HG03558 (cell line): ENCODE data around the gene SOX2.

Experiments used
- ATAC-seq: cut with Tn5 transposase; IDR thresholded peaks from one replicate; pipeline ENCODE4 v1.9.1; 2021; ENCODE audit warnings: moderate number of reproducible peaks; ENCODE audit not compliant: unreplicated experiment; ENCODE audit errors: extremely low read depth

SOX2 gene

GRCh38 chr3:181703601-181704420 is 7.9 kb upstream of the SOX2 start:
- no peak for ATAC-seq

- ATAC-seq = no peak
Measured at GRCh38 chr3:181704421-181705085, 7.2 kb upstream of the SOX2 start.

- ATAC-seq = no peak
Measured at GRCh38 chr3:181705086-181705480, 6.6 kb upstream of the SOX2 start.

- no peak for ATAC-seq
Measured at GRCh38 chr3:181707980-181708379, 3.7 kb upstream of the SOX2 start.

- no peak for ATAC-seq
Measured at GRCh38 chr3:181709537-181710279, 2.0 kb upstream of the SOX2 start.

GRCh38 chr3:181710345-181711291 is 1.1 kb upstream of the SOX2 start:
- no peak for ATAC-seq

- ATAC-seq = no peak
Measured at GRCh38 chr3:181712226-181712552, 464 bp downstream of the SOX2 start.

- no peak for ATAC-seq
Measured at GRCh38 chr3:181712553-181713279, 991 bp downstream of the SOX2 start.

GRCh38 chr3:181713280-181713647 is 1.5 kb downstream of the SOX2 start:
- no peak for ATAC-seq

- ATAC-seq = no peak
Measured at GRCh38 chr3:181713676-181714612, 2.2 kb downstream of the SOX2 start.

GRCh38 chr3:181715571-181716340 is 4.0 kb downstream of the SOX2 start:
- no peak for ATAC-seq

GRCh38 chr3:181716966-181717365 is 5.2 kb downstream of the SOX2 start:
- no peak for ATAC-seq

GRCh38 chr3:181717549-181718171 is 5.9 kb downstream of the SOX2 start:
- no peak for ATAC-seq

- ATAC-seq = no peak
Measured at GRCh38 chr3:181718369-181718768, 6.6 kb downstream of the SOX2 start.

- ATAC-seq = no peak
Measured at GRCh38 chr3:181718987-181719911, 7.5 kb downstream of the SOX2 start.

GRCh38 chr3:181719991-181720680 is 8.4 kb downstream of the SOX2 start:
- ATAC-seq = no peak
